Naive thymus-derived CD8-positive, alpha-beta T cell (primary cell): ENCODE data around the gene TSC22D1. TPM values are rescaled to one million over a fixed set of nuclear protein-coding genes. Genes with fewer than 3 reads are reported as not detected.
"Not testable (repeated sequence)": the region's sequence is repeated elsewhere in the genome, so short reads cannot be mapped to it uniquely, and the experiment has no call there.

Source experiments
- ATAC-seq, 2 donors: fragments of 150-1000 bp; cut with Tn5 transposase in 1 of 2; sonication (Bioruptor Pico), chemical (Tn5 transposase) in 1 of 2; 1 replicate in 1 of 2; 2 replicates in 1 of 2; pipeline ENCODE4 v1.10.0; 2021; ENCODE audit warnings: mild to moderate bottlenecking in 2 of 2, moderate library complexity in 2 of 2
- POLR2A ChIA-PET: fragments of 350-600 bp; sonication (Branson Sonifier 250); formaldehyde crosslinking; loops from one replicate; lab custom pipeline; 2021; ENCODE audit warnings: antibody characterized with exemption; lab: Charles Lee
- DNase-seq, 10 donors: peaks; one replicate each; pipeline versions ENCODE4 v3.0.0 to v3.0.0-alpha.2; 2020 to 2022
- H3K27ac Mint-ChIP-seq, 10 donors: one replicate each; pipeline ENCODE4 v1.8.0; 2020 to 2022; ENCODE audit warnings: mild to moderate bottlenecking in 10 of 10, mixed read lengths in 10 of 10, moderate library complexity in 4 of 10, inconsistent platforms in 1 of 10
- H3K27me3 Mint-ChIP-seq, 5 donors: one replicate each; pipeline ENCODE4 v1.8.0; 2021 to 2022; ENCODE audit warnings: mixed read lengths in 5 of 5
- H3K36me3 Mint-ChIP-seq, 3 donors: one replicate each; pipeline ENCODE4 v1.8.0; 2020 to 2022; ENCODE audit warnings: mixed read lengths in 3 of 3, mild to moderate bottlenecking in 2 of 3, inconsistent platforms in 1 of 3
- H3K4me1 Mint-ChIP-seq, 4 donors: one replicate each; pipeline ENCODE4 v1.8.0; 2021 to 2022; ENCODE audit warnings: mixed read lengths in 4 of 4
- H3K4me3 Mint-ChIP-seq, 10 donors: one replicate each; pipeline ENCODE4 v1.8.0; 2020 to 2022; ENCODE audit warnings: mild to moderate bottlenecking in 10 of 10, mixed read lengths in 10 of 10, moderate library complexity in 6 of 10, inconsistent platforms in 1 of 10
- H3K9me3 Mint-ChIP-seq, 9 donors: one replicate each; pipeline ENCODE4 v1.8.0; 2020 to 2022; ENCODE audit warnings: mixed read lengths in 9 of 9, mild to moderate bottlenecking in 3 of 9, inconsistent platforms in 1 of 9, moderate library complexity in 1 of 9
- polyA plus RNA-seq, 3 donors: library from polyadenylated mRNA; unstranded; fragments of 300-500 nt; fragmentation: Illumina TruSeq; gene quantifications; one replicate each; pipeline ENCODE4 v1.2.3, GENCODE V29; 2021
- total RNA-seq, 8 experiments: library from RNA in 2 of 8; stranded (reverse) in 2 of 8; gene quantifications; one replicate each; pipeline ENCODE4 v1.2.3 and lab custom pipeline; 2021 to 2026

Gene TSC22D1
- total and polyA plus RNA-seq, 5 experiments from 2014 or later, result 4.1 to 37.7 (median 9.5) TPM

DNA sequence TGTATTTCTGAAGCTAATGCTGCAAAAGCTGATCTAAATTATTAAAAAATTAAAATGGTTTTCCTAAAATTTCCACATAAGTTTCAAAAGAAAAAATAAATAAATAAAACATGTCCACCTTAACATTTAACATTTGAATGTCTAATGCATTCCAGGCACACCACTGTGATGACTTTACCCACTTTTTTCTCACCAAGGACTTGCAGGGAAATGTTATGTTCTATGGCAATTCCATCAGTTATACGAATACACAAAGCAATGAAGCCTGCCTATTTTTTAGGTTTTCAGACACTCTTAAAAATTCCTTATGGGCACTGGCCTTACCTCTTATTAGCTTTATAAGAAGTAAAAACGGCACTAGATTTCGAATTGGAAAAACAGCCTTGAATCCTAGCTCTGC is 10.2 kb downstream of the TSC22D1 start:
- peaks cover 36 to 42% (median 39%) of the 10 kb centered on the region in 4 donors for H3K4me1 Mint-ChIP-seq
- H3K27me3 Mint-ChIP-seq, result no peaks in the 10 kb centered on the region
- POLR2A ChIA-PET, result no interaction called here
- no peak for ATAC-seq
- no peak overlapping the region for H3K27ac Mint-ChIP-seq
- no peaks in the 10 kb centered on the region for H3K9me3 Mint-ChIP-seq
- no peak overlapping the region for H3K4me3 Mint-ChIP-seq
- H3K36me3 Mint-ChIP-seq, result peaks cover 0 to 6% (median 3%) of the 10 kb centered on the region in 3 donors
- DNase-seq, result no peak

DNA sequence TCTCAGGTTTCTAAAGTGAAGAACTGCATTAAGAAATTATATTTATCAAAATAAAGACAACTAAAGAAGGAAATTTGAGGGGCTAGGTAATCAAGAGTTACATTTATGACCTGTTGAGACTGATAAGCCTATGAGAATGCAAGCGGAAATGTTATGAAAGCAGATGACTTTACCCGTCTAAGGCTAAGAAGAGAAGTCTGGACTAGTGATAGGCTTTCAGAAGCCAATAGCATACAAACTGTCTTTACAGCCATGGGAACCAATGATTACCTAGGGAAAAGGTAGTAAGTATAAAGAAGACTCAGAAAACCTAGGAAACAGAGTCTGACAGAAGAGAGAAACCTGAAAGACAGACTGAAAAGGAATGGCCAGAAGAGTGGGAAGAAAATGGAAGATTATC is 11.2 kb downstream of the TSC22D1 start:
- POLR2A ChIA-PET, result no interaction called here
- Mint-ChIP-seq H3K4me3 (no peak overlapping the region), H3K27ac (peak overlapping the region in 2 of 10 donors; percentile 17 to 20), H3K9me3 (no peaks in the 10 kb centered on the region), H3K4me1 (peaks cover 33 to 42% (median 39%) of the 10 kb centered on the region in 4 donors), H3K36me3 (peaks cover 0 to 6% (median 3%) of the 10 kb centered on the region in 3 donors), H3K27me3 (no peaks in the 10 kb centered on the region)
- ATAC-seq (no peak), DNase-seq (no peak)

DNA sequence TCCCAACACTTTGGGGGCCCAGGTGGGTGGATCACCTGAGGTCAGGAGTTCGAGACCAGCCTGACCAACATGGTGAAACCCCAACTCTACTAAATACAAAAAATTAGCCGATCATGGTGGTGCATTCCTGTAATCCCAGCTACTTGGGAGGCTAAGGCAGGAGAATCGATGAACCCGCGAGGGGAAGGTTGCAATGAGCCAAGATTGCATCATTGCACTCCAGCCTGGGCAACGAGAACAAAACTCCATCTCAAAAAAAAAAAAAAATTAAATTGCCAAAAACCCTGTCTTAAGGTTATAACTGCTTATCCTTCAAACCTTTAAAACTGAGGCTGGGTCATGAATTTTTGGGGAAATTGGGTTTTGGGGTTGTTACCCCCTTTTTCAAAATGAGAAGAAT is 13.3 kb downstream of the TSC22D1 start:
- DNase-seq, H3K4me3 Mint-ChIP-seq, H3K27me3 Mint-ChIP-seq, H3K36me3 Mint-ChIP-seq, POLR2A ChIA-PET, H3K9me3 Mint-ChIP-seq, ATAC-seq, H3K27ac Mint-ChIP-seq: not testable (repeated sequence)
- peaks cover 18 to 28% (median 26%) of the 10 kb centered on the region in 4 donors for H3K4me1 Mint-ChIP-seq

- DNase-seq (no peak), ATAC-seq (no peak)
- no peak overlapping the region for H3K27ac Mint-ChIP-seq
- peaks cover 0 to 16% (median 8%) of the 10 kb centered on the region in 3 donors for H3K36me3 Mint-ChIP-seq
- no peaks in the 10 kb centered on the region for H3K27me3 Mint-ChIP-seq
- peaks cover 6 to 15% (median 12%) of the 10 kb centered on the region in 4 donors for H3K4me1 Mint-ChIP-seq
- H3K9me3 Mint-ChIP-seq, result no peaks in the 10 kb centered on the region
- H3K4me3 Mint-ChIP-seq, result no peak overlapping the region
- POLR2A ChIA-PET, result no interaction called here
These were observed 14.8 kb downstream of the TSC22D1 start for GRCh38 chr13:44561351-44561750.

- H3K27me3 Mint-ChIP-seq, result no peaks in the 10 kb centered on the region
- H3K4me1 Mint-ChIP-seq, result peaks cover 0 to 8% (median 5%) of the 10 kb centered on the region in 4 donors
- POLR2A ChIA-PET, result interaction anchor here (1.2 kb wide), 1 partner anchor 18 kb away, joined by 4 read pairs; the partner anchor contains the start of gene TSC22D1
- H3K27ac Mint-ChIP-seq, result no peak overlapping the region
- peaks cover 0 to 18% (median 9%) of the 10 kb centered on the region in 3 donors for H3K36me3 Mint-ChIP-seq
- no peaks in the 10 kb centered on the region for H3K9me3 Mint-ChIP-seq
- ATAC-seq (no peak), DNase-seq (no peak)
- H3K4me3 Mint-ChIP-seq, result no peak overlapping the region
These were observed 18.1 kb downstream of the TSC22D1 start for GRCh38 chr13:44557986-44558385.

DNA sequence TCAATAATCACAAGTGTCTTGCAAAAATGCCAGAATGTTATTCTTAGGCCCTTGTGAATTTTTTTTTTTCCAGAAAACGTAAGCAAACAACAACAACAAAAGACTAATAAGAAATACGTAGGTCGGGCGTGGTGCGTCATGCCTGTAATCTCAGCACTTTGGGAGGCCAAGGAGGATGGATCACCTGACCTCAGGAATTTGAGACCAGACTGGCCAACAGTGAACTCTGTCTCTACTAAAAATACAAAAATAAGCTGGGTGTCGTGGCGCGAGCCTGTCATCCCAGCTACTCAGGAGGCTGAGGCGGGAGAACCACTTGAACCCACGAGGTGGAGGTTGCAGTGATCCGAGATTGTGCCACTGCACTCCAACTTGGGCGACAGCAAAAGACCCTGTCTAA is 20.9 kb downstream of the TSC22D1 start:
- H3K9me3 Mint-ChIP-seq, result no peaks in the 10 kb centered on the region
- H3K27ac Mint-ChIP-seq, result peak overlapping the region in 1 of 10 donors; percentile 7
- POLR2A ChIA-PET, result no interaction called here
- H3K36me3 Mint-ChIP-seq, result peaks cover 0 to 19% (median 18%) of the 10 kb centered on the region in 3 donors
- no peaks in the 10 kb centered on the region for H3K27me3 Mint-ChIP-seq
- no peak for ATAC-seq
- no peak overlapping the region for H3K4me3 Mint-ChIP-seq
- H3K4me1 Mint-ChIP-seq, result peaks cover 0 to 6% (median 3%) of the 10 kb centered on the region in 4 donors
- no peak for DNase-seq

DNA sequence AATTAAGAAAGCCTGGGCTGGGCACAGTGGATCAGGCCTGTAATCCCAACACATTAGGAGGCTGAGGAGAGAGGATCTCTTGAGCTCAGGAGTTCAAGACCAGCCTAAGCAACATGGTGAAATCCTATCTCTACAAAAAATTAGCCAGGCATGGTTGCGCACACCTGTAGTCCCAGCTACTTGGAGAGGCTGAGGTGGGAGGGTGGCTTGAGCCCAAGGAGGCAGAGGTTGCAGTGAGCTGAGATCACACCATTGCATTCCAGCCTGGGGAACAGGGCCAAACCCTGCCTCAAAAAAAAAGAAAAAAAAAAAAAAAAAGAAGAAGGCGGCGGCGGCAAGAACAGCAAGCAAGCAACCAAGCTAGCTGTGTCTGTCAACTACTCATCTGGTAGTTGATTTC is 26.7 kb downstream of the TSC22D1 start:
- Mint-ChIP-seq H3K4me3 (no peak overlapping the region), H3K27me3 (no peaks in the 10 kb centered on the region), H3K4me1 (peaks cover 0 to 7% (median under 1%) of the 10 kb centered on the region in 4 donors), H3K36me3 (peaks cover 0 to 11% (median 0%) of the 10 kb centered on the region in 3 donors), H3K9me3 (no peaks in the 10 kb centered on the region), H3K27ac (no peak overlapping the region)
- DNase-seq, result no peak
- ATAC-seq, result no peak
- POLR2A ChIA-PET, result interaction anchor here (0.8 kb wide), 1 partner anchor 27 kb away, joined by 3 read pairs; the partner anchor contains the start of gene TSC22D1

DNA sequence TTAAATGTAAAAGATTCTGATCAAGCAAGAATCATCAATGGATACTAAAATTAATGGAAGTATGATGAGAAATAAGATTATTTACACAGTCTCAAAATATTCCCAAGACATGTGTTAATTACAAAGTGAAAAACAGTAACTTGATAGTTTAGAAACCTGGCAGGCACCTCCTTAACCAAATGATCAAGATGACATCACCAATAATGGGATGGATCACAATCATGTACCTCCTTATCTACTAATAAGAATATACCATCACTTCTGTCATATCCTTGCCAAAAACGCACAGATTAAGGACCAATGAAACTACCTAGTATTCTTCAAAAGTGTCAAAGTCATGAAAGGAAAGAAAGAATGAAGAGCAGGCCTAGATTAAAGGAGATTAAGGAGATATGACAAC is 30.0 kb downstream of the TSC22D1 start:
- no peak for ATAC-seq
- peaks cover 0 to 7% (median under 1%) of the 10 kb centered on the region in 4 donors for H3K4me1 Mint-ChIP-seq
- no peaks in the 10 kb centered on the region for H3K27me3 Mint-ChIP-seq
- no peak overlapping the region for H3K4me3 Mint-ChIP-seq
- H3K36me3 Mint-ChIP-seq, result peaks cover 0 to 2% (median 0%) of the 10 kb centered on the region in 3 donors
- no peak overlapping the region for H3K27ac Mint-ChIP-seq
- POLR2A ChIA-PET, result no interaction called here
- no peak for DNase-seq
- H3K9me3 Mint-ChIP-seq, result no peaks in the 10 kb centered on the region

DNA sequence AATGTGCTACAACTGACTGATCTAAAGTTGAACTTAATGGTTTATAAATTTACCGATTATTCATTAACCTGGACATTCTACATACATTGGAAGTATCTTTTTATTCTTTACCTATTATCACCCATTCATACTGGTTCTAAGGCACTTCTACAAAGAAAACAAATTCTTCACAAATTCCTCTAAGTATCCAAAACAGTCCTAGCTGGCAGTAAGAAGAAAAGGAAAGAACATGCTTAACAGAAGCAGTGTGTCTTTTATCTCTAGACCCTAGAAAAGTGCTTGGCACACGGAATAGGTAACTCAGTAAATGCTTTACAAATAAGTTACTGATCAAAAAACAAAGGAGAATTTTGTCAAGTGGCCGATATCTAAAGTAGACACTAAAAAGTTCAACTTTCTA is 32.8 kb downstream of the TSC22D1 start:
- Mint-ChIP-seq H3K27ac (no peak overlapping the region), H3K9me3 (no peaks in the 10 kb centered on the region), H3K36me3 (peaks cover 0 to 7% (median 0%) of the 10 kb centered on the region in 3 donors), H3K27me3 (no peaks in the 10 kb centered on the region), H3K4me3 (no peak overlapping the region), H3K4me1 (peaks cover 0 to 7% (median 3%) of the 10 kb centered on the region in 4 donors)
- POLR2A ChIA-PET, result no interaction called here
- DNase-seq (no peak), ATAC-seq (no peak)

DNA sequence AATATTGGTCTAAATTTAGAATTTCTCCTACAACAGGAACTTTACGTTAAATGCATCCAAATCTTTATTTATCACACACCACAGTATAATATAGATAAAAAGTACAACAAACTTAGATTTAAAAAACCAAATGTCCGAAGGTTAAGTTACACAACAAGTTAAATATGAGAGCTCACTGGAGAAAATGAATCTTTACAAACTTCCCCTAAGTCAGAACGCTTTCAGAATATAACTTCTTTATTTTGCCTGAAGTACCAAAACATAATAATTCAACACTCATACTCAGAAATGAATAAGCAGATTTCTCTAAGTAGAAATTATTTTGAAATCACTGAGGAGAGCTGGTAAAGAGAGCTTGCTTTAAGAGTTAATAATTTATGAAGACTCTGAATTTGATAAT is 33.8 kb downstream of the TSC22D1 start:
- peaks cover 2 to 9% (median 6%) of the 10 kb centered on the region in 4 donors for H3K4me1 Mint-ChIP-seq

DNA sequence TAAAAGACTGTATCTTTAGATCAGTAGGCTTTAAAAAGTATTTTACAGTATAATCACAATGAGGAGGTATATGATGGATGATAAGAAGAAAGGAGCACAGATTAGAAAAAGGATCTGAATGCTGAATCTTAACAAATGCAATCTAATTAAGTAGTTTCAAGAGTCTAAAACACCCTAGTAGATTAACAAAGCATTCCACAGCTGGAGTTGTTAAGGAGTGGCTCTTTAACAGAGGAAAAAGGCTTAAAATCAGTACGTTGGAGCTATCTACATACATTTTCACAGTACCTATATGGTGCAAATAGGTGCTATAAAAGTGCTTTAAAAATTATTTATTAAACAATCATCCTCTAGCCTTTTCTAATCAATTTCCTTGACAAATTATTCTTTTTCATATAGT is 34.5 kb downstream of the TSC22D1 start:
- Mint-ChIP-seq H3K27me3 (no peaks in the 10 kb centered on the region), H3K36me3 (peaks cover 0 to 7% (median 0%) of the 10 kb centered on the region in 3 donors), H3K4me1 (peaks cover 2 to 10% (median 9%) of the 10 kb centered on the region in 4 donors), H3K27ac (no peak overlapping the region), H3K4me3 (no peak overlapping the region), H3K9me3 (no peaks in the 10 kb centered on the region)
- DNase-seq, result no peak
- POLR2A ChIA-PET, result no interaction called here
- ATAC-seq, result no peak

More for the DNA sequence above, 33.8 kb downstream of the TSC22D1 start:
- no peaks in the 10 kb centered on the region for H3K9me3 Mint-ChIP-seq
- POLR2A ChIA-PET, result no interaction called here
- H3K4me3 Mint-ChIP-seq, result no peak overlapping the region
- H3K27me3 Mint-ChIP-seq, result no peaks in the 10 kb centered on the region
- no peak for DNase-seq
- no peak overlapping the region for H3K27ac Mint-ChIP-seq
- peaks cover 0 to 7% (median 0%) of the 10 kb centered on the region in 3 donors for H3K36me3 Mint-ChIP-seq
- ATAC-seq, result no peak

DNA sequence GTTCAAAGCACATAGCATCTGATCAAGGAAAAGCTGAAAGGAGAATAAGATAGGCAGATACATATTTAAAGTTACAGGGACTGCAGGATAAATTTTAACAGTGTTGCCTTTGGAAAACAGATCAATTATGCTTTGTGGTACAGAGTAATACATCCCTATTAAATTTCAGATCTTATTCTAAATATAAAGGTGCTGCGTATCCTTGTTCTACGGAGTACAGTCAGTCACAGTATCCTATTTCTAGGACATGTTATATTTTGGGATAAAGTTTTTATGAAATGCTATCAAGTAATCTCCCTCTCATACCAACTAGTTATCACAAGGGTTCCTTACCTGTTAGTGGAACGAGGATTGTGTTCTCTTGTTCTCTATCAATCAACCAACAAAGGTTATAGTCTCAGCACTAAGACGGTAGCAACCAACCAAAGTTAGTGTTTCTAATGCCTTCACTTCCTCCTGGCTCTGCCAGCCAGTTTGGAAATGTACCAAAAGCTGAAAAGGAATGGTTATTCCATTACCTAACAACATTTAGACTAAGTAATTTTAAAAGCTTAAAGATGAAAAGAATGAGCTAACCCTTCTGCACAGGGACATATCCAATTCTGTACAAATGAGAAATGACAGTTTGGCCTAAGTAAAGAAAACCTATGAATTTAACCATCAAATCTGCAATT is 35.2 kb downstream of the TSC22D1 start:
- DNase-seq (no peak), ATAC-seq (no peak)
- POLR2A ChIA-PET, result no interaction called here
- no peaks in the 10 kb centered on the region for H3K9me3 Mint-ChIP-seq
- peaks cover 0 to 12% (median 7%) of the 10 kb centered on the region in 4 donors for H3K4me1 Mint-ChIP-seq
- no peaks in the 10 kb centered on the region for H3K27me3 Mint-ChIP-seq
- peaks cover 0 to 7% (median 0%) of the 10 kb centered on the region in 3 donors for H3K36me3 Mint-ChIP-seq
- no peak overlapping the region for H3K4me3 Mint-ChIP-seq
- no peak overlapping the region for H3K27ac Mint-ChIP-seq

- peak in 3 of 10 donors; percentile 23 to 45 (median 42) for DNase-seq
These were observed 38.9 kb downstream of the TSC22D1 start for GRCh38 chr13:44537248-44537647.

More at GRCh38 chr13:44537248-44537647, 38.9 kb downstream of the TSC22D1 start:
- POLR2A ChIA-PET, result interaction anchor here (1.0 to 1.1 kb wide), 2 partner anchors 36 to 39 kb away, joined by 3 to 4 read pairs; partner anchors contain the start of gene TSC22D1
- H3K4me3 Mint-ChIP-seq, result peak overlapping the region in 1 of 10 donors; percentile 39
- peaks cover 3 to 12% (median 7%) of the 10 kb centered on the region in 4 donors for H3K4me1 Mint-ChIP-seq
- H3K27ac Mint-ChIP-seq, result peak overlapping the region in 1 of 10 donors; percentile 21
- no peaks in the 10 kb centered on the region for H3K27me3 Mint-ChIP-seq
- peaks cover 0 to 7% (median 0%) of the 10 kb centered on the region in 3 donors for H3K36me3 Mint-ChIP-seq
- ATAC-seq, result peak; percentile 30 to 70
- H3K9me3 Mint-ChIP-seq, result no peaks in the 10 kb centered on the region
